HG02642 (cell line): ENCODE results near the gene CLCF1.
"Not testable (repeated sequence)": the region's sequence is repeated elsewhere in the genome, so short reads cannot be mapped to it uniquely, and the experiment has no call there.

ENCODE experiments used
- ATAC-seq: cut with Tn5 transposase; IDR thresholded peaks from one replicate; pipeline ENCODE4 v1.9.1; 2021; ENCODE audit warnings: mild to moderate bottlenecking; ENCODE audit not compliant: unreplicated experiment, poor library complexity

Gene CLCF1

GRCh38 chr11:67409261-67409666 lies 35.9 kb upstream of the CLCF1 start:
- peak; percentile 51 for ATAC-seq

GRCh38 chr11:67408437-67409200 lies 35.2 kb upstream of the CLCF1 start:
- ATAC-seq = peak; percentile 15

DNA sequence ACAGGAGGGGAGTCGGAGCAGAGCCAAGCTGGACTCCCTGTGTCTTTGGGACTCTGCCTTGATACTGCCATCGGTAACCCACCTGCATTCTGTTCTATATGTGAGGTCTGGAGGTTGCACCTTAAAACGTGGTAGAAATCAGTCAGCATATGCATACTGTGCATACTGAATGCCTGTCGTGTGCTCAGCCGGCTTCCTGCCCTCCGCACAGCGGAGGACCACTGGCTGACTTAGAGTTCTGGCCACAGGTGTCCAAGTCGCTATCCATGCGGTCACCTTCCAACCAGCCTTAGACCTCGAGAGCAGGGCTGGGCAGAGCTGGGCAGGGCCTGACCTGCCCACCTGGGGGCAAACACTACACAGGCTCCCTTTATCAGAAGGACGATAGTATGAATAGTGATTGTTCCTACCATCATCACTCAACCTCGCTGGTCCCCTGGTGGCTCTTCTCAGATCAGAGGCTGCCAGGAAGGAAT lies 34.3 kb upstream of the CLCF1 start:
- ATAC-seq = no peak

- no peak for ATAC-seq
Observed at GRCh38 chr11:67406969-67407687, 33.7 kb upstream of the CLCF1 start.

DNA sequence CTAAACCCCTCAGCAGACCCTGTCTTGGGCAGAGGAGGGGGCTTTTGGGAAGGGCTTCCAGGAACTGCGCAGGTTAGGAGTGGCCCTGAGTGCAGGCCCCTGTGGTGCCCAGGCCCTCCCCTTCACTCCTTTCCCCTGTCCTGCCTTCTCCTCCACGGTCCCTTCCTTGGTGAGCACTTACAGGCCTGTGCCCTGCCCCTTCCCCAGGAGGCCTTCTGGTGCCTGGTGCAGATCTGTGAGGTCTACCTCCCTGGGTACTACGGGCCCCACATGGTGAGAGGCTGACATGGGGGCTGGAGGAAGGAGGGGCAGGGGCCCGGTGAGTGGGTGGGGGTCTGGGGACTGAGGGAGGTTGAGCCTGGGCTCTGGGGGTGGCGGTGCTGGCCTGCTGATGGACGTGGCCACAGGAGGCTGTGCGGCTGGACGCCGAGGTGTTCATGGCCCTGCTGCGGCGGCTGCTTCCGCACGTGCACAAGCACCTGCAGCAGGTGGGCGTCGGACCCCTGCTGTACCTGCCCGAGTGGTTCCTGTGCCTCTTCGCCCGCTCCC lies 33.1 kb upstream of the CLCF1 start:
- ATAC-seq = no peak

DNA sequence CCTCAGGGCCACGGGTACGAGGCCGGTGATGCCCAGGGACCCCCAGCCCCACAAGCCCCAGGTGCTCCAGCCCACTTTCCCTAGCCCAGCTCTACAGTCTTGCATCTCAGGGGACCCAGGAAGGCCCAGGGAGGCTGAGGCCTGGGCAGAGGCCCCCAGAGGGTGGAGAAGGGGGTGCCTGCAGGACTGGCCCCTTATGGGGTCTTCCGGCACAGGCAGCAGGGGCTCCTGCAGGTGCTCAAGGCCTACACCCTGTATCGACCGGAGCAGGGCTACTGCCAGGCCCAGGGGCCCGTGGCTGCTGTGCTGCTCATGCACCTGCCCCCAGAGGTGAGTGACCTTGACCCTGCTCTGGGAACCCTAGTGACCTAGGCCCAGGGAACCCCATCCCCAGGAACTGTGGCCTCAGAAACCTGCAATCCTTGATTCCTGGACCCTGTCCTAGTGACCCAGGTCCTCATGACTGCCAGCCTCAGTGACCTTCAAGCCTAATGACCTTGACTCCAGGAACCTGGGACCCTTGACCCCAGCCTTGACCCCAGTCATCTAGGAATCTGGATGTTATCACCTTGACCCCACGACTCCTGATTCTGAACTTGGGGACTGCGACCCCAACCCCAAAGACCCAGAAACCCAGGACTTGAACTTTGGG lies 32.4 kb upstream of the CLCF1 start:
- ATAC-seq = no peak

GRCh38 chr11:67405196-67405567 lies 31.8 kb upstream of the CLCF1 start:
- ATAC-seq = no peak

- ATAC-seq = no peak
Observed at GRCh38 chr11:67404515-67405195, 31.3 kb upstream of the CLCF1 start.

DNA sequence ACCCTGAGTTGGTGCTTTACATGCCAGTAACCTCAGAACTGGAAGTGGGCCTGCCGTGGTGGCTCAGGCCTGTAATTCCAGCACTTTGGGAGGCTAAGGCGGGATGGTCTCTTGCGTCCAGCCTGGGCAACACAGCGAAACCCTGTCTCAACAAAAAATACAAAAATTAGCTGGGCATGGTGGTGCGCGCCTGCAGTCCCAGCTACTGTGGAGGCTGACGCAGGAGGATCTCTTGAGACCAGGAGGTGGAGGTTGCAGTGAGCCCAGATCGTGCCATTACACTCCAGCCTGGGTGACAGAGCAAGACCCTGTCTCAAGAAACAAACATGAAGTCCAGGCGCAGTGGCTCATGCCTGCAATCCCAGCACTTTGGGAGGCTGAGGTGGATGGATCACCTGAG lies 29.7 kb upstream of the CLCF1 start:
- not testable (repeated sequence) for ATAC-seq

DNA sequence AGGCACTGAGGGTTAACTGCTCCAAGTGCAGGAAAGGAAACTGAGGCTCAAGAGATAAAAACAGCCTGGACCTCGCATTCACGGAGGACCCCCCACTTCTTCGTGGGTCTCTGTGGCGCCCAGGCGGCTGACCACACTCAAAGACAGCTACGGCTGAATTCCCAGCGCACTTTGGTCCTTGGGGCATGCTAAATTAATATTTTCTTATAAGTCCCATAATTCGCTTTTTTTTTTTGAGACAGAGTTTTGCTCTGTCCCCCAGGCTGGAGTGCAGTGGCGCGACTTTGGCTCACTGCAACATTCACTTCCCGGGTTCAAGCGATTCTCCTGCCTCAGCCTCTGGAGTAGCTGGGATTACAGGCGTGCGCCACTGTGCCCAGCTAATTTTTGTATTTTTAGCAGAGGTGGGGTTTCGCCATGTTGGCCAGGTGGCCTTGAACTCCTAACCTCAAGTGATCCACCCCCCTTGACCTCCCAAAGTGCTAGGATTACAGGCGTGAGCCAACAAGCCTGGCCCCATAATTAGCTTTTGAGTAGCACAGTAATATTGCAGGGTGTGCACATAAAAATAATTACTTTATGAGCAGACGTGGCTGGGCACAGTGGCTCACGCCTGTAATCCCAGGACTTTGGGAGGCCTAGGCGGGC lies 28.9 kb upstream of the CLCF1 start:
- ATAC-seq = not testable (repeated sequence)

DNA sequence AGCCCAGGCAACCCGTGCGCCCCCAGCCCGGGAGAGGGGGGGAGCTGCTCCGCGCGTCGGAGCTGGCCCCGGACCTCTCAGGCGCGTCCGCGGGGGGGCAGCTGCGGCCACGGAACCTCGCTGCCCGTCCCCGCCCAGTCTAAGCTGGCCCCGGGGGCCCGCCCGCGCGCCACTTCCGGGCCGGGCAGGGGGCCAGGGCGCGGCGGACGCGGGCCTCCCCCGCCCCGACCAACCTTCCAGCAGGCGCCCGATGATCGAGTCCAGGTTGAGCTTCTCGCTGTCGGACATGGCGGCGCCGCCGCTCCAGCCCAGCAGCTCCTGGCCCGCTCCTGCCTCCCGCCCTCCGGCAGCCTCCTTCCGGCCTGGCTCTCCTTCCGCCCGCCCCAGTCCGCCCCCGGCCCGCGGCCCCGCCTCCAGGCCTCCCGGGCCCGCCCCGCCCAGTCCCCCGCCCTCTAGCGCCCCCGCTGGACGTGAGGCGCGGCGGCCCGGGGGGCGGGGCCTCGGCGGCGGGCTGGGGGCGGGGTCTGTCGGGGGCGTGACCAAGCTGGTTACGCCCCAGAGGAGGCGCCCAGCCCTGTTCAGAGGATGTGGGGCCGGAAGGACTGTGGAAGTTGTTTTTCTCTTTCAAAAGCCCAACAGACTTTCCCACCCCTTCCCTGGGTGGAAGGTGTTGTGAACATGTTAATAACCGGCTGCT lies 28.2 kb upstream of the CLCF1 start, which contains the start of gene PPP1CA:
Gene PPP1CA, minus strand, starts transcription at position 364 of the 697 bp plus-strand sequence. Its CDS starts 76 bp downstream, at position 288.
- ATAC-seq = peak; percentile 70

DNA sequence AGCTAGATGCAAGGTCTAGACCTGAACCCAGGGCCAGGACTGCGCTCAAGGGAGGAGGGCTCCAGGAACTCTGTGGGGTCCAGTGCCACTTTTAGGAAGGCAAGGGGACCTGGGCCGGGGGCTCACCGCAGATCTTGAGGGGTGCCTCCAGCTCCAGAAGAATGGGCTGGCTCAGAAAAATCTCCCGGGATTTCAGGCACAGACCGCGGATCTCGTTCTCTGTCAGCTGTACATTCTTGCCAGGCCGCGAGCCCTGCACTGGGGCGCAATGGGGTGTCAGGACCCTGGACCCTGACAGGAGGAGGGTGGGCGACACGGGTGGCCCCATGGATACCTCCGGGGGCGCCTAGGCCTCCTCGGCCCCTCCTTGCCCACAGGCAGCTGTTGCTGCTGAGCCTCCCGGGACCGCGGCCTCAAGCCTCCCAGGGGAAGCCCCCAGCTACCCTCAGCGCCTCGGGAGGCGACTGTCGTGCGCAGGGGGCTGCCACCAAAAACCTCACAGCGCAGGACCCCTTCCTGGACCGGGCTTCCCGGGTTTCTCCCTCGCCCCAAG lies 27.6 kb upstream of the CLCF1 start:
- peak; percentile 29 for ATAC-seq

GRCh38 chr11:67400251-67400941 lies 27.0 kb upstream of the CLCF1 start:
- no peak for ATAC-seq

DNA sequence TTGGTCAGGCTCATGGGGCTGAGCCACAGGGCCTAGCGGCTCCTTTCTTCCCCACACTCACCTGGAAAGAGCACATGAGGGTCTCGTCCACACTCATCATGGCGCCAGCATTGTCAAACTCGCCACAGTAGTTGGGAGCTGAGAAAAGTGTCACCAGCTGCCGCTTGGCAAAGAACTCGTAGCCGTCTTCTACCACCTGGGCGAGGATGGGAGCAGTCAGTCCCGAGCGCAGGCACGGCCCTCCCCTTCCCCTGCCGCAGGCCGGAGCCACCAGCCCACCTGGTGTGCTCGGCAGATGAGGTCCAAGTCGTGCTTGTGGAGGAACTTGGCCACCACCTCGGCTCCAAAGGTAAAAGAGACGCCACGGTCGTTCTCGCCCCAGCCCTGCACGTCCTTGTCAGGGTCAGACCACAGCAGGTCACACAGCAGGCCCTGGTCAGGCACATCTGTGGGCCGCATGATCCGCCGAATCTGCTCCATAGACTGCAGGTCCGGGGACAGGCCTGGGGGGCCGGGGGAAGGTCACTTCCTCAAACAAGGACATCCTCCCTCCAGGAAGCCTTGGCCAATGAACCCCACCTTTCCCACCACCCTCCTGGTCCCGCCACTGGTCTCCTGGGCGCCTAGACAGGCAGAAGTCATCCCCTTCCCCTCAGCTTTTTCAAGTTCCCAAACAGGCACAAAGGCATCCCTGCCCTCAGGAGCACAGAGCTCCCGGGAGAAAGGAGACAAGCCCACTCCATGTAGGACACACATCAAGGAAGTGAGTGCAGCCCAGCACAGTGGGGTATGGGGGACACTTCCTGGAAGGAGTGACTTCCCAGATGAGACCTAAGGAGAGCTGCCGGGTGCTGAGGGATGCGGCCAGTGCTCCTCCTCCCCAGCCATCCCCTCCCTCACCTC lies 25.5 kb upstream of the CLCF1 start:
- no peak for ATAC-seq

GRCh38 chr11:67397986-67398660 lies 24.7 kb upstream of the CLCF1 start:
- ATAC-seq = no peak

DNA sequence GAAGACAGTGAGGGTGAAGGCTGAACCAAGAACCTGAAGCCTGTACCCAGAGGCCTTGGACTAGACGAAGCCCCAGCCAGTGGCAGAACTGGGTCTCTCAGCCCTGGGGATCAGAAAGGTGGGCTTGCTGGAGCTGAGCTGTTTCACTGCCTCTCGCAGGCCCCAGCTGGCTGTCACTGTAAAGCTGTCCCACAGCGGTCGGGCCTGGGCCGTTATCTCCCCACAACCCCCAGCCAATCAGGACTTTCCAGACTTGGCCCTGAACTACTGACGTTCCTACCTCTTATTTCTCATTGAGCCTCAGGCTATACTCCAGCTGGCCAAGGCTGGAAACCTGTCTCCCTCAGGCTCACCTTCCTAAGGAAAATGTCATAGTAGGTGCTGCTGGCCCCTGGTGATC lies 24.1 kb upstream of the CLCF1 start:
- no peak for ATAC-seq
